GM23248 (cell line): ENCODE measurements around the gene SGMS1. TPM values are rescaled to one million over a fixed set of nuclear protein-coding genes. Genes with fewer than 3 reads are reported as not detected.

Experiments
- DNase-seq: peaks from one replicate; pipeline ENCODE4 v3.0.0-alpha.2; 2015
- H2AFZ ChIP-seq: fragments of 200-600 bp; sonication (generic); 2 replicates; pipeline ENCODE4 v1.6.1; 2016; ENCODE audit warnings: antibody characterized with exemption
- H3F3A ChIP-seq: fragments of 200-600 bp; sonication (generic); 2 replicates; pipeline ENCODE4 v1.6.1; 2016; ENCODE audit warnings: mild to moderate bottlenecking, antibody characterized with exemption, mixed run types; ENCODE audit not compliant: insufficient read depth
- H3K27ac ChIP-seq: fragments of 200-600 bp; sonication (generic); 2 replicates; pipeline ENCODE4 v1.5.1; 2016; ENCODE audit warnings: mild to moderate bottlenecking
- H3K27me3 ChIP-seq: fragments of 200-600 bp; sonication (generic); replicated peaks from 2 replicates; pipeline ENCODE4 v1.6.1; 2016; ENCODE audit warnings: mild to moderate bottlenecking; ENCODE audit not compliant: insufficient read depth
- H3K36me3 ChIP-seq: fragments of 200-600 bp; sonication (generic); 2 replicates; pipeline ENCODE4 v1.6.1; 2016; ENCODE audit warnings: low read depth, mild to moderate bottlenecking
- H3K4me1 ChIP-seq: fragments of 200-600 bp; sonication (generic); 2 replicates; pipeline ENCODE4 v1.6.1; 2016; ENCODE audit warnings: mild to moderate bottlenecking; ENCODE audit not compliant: insufficient read depth
- H3K4me2 ChIP-seq: fragments of 200-600 bp; sonication (generic); one replicate; pipeline ENCODE4 v1.6.1; 2016; ENCODE audit warnings: mild to moderate bottlenecking; ENCODE audit not compliant: unreplicated experiment
- H3K4me3 ChIP-seq: fragments of 200-600 bp; sonication (generic); 2 replicates; pipeline ENCODE4 v1.5.1; 2016; ENCODE audit warnings: mild to moderate bottlenecking
- H3K79me2 ChIP-seq: fragments of 200-600 bp; sonication (generic); 2 replicates; pipeline ENCODE4 v1.6.1; 2016; ENCODE audit warnings: mild to moderate bottlenecking; ENCODE audit not compliant: insufficient read depth
- H3K9ac ChIP-seq: fragments of 200-600 bp; sonication (generic); 2 replicates; pipeline ENCODE4 v1.6.1; 2016; ENCODE audit warnings: mild to moderate bottlenecking
- H3K9me2 ChIP-seq: fragments of 200-600 bp; sonication (generic); 2 replicates; pipeline ENCODE4 v1.6.1; 2016; ENCODE audit warnings: mixed run types, mild to moderate bottlenecking, moderate library complexity; ENCODE audit not compliant: insufficient read depth
- H3K9me3 ChIP-seq: fragments of 200-600 bp; sonication (generic); one replicate; pipeline ENCODE4 v1.6.1; 2017; ENCODE audit warnings: low read depth
- H4K20me1 ChIP-seq: fragments of 200-600 bp; sonication (generic); 2 replicates; pipeline ENCODE4 v1.6.0; 2016; ENCODE audit not compliant: insufficient read depth
- EZH2 ChIP-seq: fragments of 200-600 bp; sonication (generic); IDR thresholded peaks from 2 replicates; pipeline ENCODE4 v1.6.1; 2018; ENCODE audit warnings: antibody characterized with exemption, mild to moderate bottlenecking; ENCODE audit not compliant: insufficient read depth, poor library complexity, severe bottlenecking
- EZH2phosphoT487 ChIP-seq: fragments of 200-600 bp; sonication (generic); IDR thresholded peaks from 2 replicates; pipeline ENCODE4 v1.6.1; 2018; ENCODE audit warnings: antibody characterized with exemption, moderate library complexity, mild to moderate bottlenecking, low read depth; ENCODE audit not compliant: insufficient read depth
- whole genome bisulfite sequencing, 2 experiments: methylation state at CpG; one replicate each; pipeline ENCODE4 v1.1.6; 2015 to 2017; ENCODE audit warnings: low lambda C conversion rate in 2 of 2, low coverage in 1 of 2; ENCODE audit errors: missing lambda C conversion rate in 2 of 2; 5-methylcytosine and 5-hydroxymethylcytosine counted together
- in situ Hi-C: fragments of 300-500 bp; cut with MboI; formaldehyde crosslinking; loops from 2 replicates; pipeline ENCODE4 v1.15.0; 2020
- polyA plus RNA-seq: library from polyadenylated mRNA; unstranded; fragments of >200 nt; fragmentation: Nextera tagmentation; extraction: Ambion mirVana; gene quantifications from 2 replicates; pipeline ENCODE4 v1.2.1, GENCODE V29; 2016
- total RNA-seq: library from RNA; depleted of rRNA; stranded (reverse); fragments of >200 nt; shearing (Covaris generic); gene quantifications from 2 replicates; pipeline ENCODE4 v1.2.3, GENCODE V29; 2014

Gene SGMS1
- total and polyA plus RNA-seq, 2 experiments from 2014 or later, result 22.7 to 53.6 TPM

DNA sequence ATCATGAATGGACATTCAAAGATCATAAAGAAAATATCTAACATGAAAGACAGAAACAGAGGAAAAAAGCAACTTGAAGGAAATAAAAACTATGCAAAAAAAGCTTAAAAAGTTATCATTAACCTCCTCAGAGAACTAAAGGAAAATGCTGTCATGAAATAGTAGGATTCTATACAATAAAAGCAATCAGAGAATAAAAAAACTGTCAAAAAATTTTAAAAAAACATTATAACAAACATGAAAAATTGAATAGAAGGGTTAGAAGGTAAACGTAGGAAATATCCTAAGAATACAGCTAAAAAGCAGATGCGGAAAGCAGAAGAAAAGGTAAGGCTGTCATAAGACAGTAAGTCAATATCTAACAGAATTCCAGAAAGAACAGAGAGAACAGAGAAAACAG is 44.8 kb downstream of the SGMS1 start:
- 98 to 99% methylated on average over 2 of the region's 2 CpGs for WGBS, 2 experiments
- Histone ChIP-seq H4K20me1 (no peaks in the 10 kb centered on the region), H3K79me2 (no peaks in the 10 kb centered on the region), H3K27me3 (no peaks in the 10 kb centered on the region), H3K4me2 (no peak overlapping the region), H3F3A (0 out of 2 replicates have a peak, but pooled peaks cover 7% of the 10 kb centered on the region), H3K9me3 (no peaks in the 10 kb centered on the region), H3K27ac (no peak overlapping the region), H3K9me2 (no peaks in the 10 kb centered on the region), H3K9ac (no peak overlapping the region), H2AFZ (no peak overlapping the region), H3K36me3 (no peaks in the 10 kb centered on the region), H3K4me3 (no peak overlapping the region), H3K4me1 (peaks cover 19% of the 10 kb centered on the region)
- no peak for TF ChIP-seq EZH2
- TF ChIP-seq EZH2phosphoT487, result no peak
- in situ Hi-C loops, result no loop called here
- DNase-seq, result no peak

DNA sequence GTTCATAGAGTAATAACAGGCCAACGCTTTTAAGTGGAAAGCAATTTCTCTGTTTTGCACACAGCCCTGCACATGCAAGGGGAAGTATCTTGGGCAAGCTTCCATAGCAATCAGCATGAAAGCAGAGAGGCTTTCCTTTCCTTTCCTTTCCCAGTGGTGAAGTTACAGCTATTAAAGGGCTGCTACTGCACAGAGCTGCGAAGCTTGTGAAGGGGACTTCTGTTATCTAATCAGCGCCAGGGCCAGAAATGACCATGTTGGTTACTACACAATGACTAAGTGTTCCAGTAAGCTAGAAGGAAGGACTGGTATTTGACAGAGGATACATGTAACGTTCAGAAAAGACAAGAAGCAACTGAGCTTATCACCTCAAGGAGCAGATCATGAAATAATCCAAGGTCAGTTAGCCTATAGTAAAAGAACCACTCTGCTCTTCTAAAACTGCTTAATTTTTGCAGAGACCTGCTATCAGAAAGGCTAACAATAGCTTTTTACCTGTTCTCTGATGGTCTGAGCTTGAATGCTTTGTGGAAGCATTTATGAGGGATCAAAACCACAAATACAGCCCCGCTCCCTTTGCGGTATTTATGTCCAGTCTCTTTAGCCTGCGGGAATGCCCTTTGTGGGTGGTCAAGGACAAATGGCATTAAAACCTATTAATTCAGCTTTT is 45.9 kb downstream of the SGMS1 start:
- Histone ChIP-seq H3K4me1 (peaks cover 19% of the 10 kb centered on the region), H3K27me3 (no peaks in the 10 kb centered on the region), H3K36me3 (no peaks in the 10 kb centered on the region), H3K4me2 (peak overlapping the region; percentile 13), H3K9ac (no peak overlapping the region), H3K4me3 (no peak overlapping the region), H3K27ac (no peak overlapping the region), H3K79me2 (0 out of 2 replicates have a peak, but pooled peaks cover 6% of the 10 kb centered on the region), H3K9me2 (no peaks in the 10 kb centered on the region), H3F3A (0 out of 2 replicates have a peak, but pooled peaks cover 7% of the 10 kb centered on the region), H4K20me1 (no peaks in the 10 kb centered on the region), H2AFZ (no peak overlapping the region), H3K9me3 (no peaks in the 10 kb centered on the region)
- in situ Hi-C loops, result no loop called here
- no peak for TF ChIP-seq EZH2phosphoT487
- no peak for TF ChIP-seq EZH2
- WGBS, 2 experiments, result 75 to 79% methylated on average over 7 of the region's 7 CpGs
- DNase-seq, result peak; percentile 40

DNA sequence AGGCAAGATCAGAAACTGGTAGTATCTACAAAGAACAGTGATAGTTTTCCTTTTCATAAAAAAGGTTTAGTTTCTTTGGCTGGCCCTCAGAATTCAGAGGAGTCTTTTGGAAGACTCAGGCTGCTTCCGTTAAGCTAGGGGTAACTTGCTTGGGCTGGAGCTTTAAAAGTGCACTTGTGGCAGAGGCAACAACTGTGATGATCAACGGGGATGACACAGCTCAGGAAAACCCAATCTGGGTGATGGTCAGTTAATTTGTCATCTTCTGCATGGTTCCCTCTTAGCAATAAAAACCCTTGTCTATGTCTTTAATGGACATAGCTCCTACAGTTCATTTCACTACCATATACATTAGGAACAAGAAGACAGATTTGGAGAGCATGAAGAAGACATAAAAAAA is 46.7 kb downstream of the SGMS1 start:
- WGBS, 2 experiments, result 93 to 100% methylated on average over 2 of the region's 2 CpGs
- Histone ChIP-seq H2AFZ (no peak overlapping the region), H3F3A (0 out of 2 replicates have a peak, but pooled peaks cover 7% of the 10 kb centered on the region), H3K4me3 (no peak overlapping the region), H4K20me1 (no peaks in the 10 kb centered on the region), H3K9me3 (no peaks in the 10 kb centered on the region), H3K27me3 (no peaks in the 10 kb centered on the region), H3K4me1 (peaks cover 19% of the 10 kb centered on the region), H3K36me3 (no peaks in the 10 kb centered on the region), H3K9ac (no peak overlapping the region), H3K27ac (no peak overlapping the region), H3K4me2 (no peak overlapping the region), H3K79me2 (peaks cover 10% of the 10 kb centered on the region; the same call in 1 of the 2 replicates), H3K9me2 (no peaks in the 10 kb centered on the region)
- in situ Hi-C loops, result no loop called here
- no peak for DNase-seq
- no peak for TF ChIP-seq EZH2
- TF ChIP-seq EZH2phosphoT487, result no peak

DNA sequence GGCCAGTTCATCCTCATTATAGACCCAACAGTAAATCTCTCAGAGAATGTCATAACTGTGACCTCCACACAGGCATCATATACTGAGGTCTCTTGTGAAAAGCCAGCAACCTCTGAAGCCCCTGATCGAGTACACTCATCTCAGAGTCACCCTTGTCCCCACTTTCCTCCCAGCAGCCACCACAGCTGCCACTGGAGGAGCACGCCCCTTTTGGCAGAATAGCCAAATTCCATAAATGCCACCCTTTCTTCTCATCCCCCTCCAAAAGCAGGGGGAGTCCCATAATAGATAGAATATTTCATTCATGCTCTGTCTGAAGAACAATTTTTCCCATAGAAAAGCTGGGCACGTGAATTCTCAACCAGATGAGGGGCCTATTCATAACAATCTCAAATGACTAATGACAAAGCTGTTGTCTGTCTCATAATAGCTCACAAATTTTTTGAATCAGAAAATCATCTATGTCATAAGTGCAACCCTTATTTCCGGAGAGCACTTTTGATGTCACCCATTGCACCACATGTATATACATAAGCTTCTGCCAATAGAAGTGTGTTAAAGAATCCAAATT is 47.4 kb downstream of the SGMS1 start:
- Histone ChIP-seq H3K9me3 (no peaks in the 10 kb centered on the region), H3K4me1 (peaks cover 19% of the 10 kb centered on the region), H3K4me2 (no peak overlapping the region), H3K79me2 (peaks cover 14% of the 10 kb centered on the region; the same call in 1 of the 2 replicates), H3K27ac (no peak overlapping the region), H3K27me3 (no peaks in the 10 kb centered on the region), H3K36me3 (no peaks in the 10 kb centered on the region), H3F3A (0 out of 2 replicates have a peak, but pooled peaks cover 7% of the 10 kb centered on the region), H2AFZ (no peak overlapping the region), H4K20me1 (no peaks in the 10 kb centered on the region), H3K4me3 (no peak overlapping the region), H3K9me2 (no peaks in the 10 kb centered on the region), H3K9ac (no peak overlapping the region)
- in situ Hi-C loops, result no loop called here
- WGBS, 2 experiments, result 35 to 38% methylated on average over 4 of the region's 4 CpGs
- peak; percentile 39 for DNase-seq
- TF ChIP-seq EZH2phosphoT487 (no peak), EZH2 (no peak)
